HepG2 (cell line): ENCODE measurements around the gene CDH12. TPM values are rescaled to one million over a fixed set of nuclear protein-coding genes. Genes with fewer than 3 reads are reported as not detected.

ENCODE experiments used
- ATAC-seq: fragments of 200-7000 bp; cut with Tn5 transposase; 3 replicates; pipeline ENCODE4 v1.9.1; 2020; ENCODE audit warnings: mild to moderate bottlenecking, moderate library complexity
- BruUV-seq: library from RNA; stranded (reverse); fragments of 400-500 nt; replicated peaks from 2 replicates; lab custom pipeline; 2021; lab: Mats Ljungman, UMichigan
- CTCF ChIA-PET: fragments of 300-600 bp; formaldehyde crosslinking; extraction: SDS; loops from one replicate; lab custom pipeline; 2021; ENCODE audit warnings: low total read pairs, inconsistent platforms, low intra/inter-chr PET ratio; lab: Yijun Ruan, JAX
- POLR2A ChIA-PET: fragments of 350-600 bp; sonication (Branson Sonifier 250); formaldehyde crosslinking; loops from one replicate; lab custom pipeline; 2020; ENCODE audit warnings: antibody characterized with exemption, inconsistent platforms; lab: Yijun Ruan, JAX
- DNase-seq: peaks from one replicate; pipeline ENCODE4 v3.0.0-alpha.2; 2015; ENCODE audit warnings: low spot score
- FAIRE-seq: peaks from 3 replicates; lab custom pipeline; 2011; peaks lifted over from hg19 to GRCh38; lab: Jason Lieb, UNC
- H2AFZ ChIP-seq: one replicate; pipeline ENCODE4 v1.6.1; 2011; ENCODE audit warnings: low read length, inconsistent platforms
- H3K27ac ChIP-seq: fragments of 300-600 bp; 3 replicates; pipeline ENCODE4 v1.8.0; 2011; ENCODE audit warnings: mixed run types, mild to moderate bottlenecking, mixed read lengths, low read length, inconsistent platforms; ENCODE audit not compliant: insufficient read depth; ENCODE audit errors: extremely low read length
- H3K27me3 ChIP-seq, 2 experiments: fragments of 200-600 bp in 1 of 2; 2 replicates in 1 of 2; 3 replicates in 1 of 2; pipeline versions ENCODE4 v1.6.0 to v1.8.0; 2011; ENCODE audit warnings: low read length in 2 of 2, mild to moderate bottlenecking in 2 of 2, moderate library complexity in 2 of 2, inconsistent platforms in 1 of 2; ENCODE audit not compliant: insufficient read depth in 2 of 2, control insufficient read depth in 1 of 2
- H3K36me3 ChIP-seq, 2 experiments: fragments of 200-600 bp in 1 of 2; replicated peaks in 1 of 2; 2 replicates in 1 of 2; 3 replicates in 1 of 2; pipeline versions ENCODE4 v1.5.1 to v1.8.0; 2011; ENCODE audit warnings: low read length in 2 of 2, inconsistent platforms in 1 of 2; ENCODE audit not compliant: insufficient read depth in 2 of 2, control insufficient read depth in 1 of 2
- H3K4me1 ChIP-seq: 2 replicates; pipeline ENCODE4 v1.5.1; 2012; ENCODE audit warnings: low read length, inconsistent platforms; ENCODE audit not compliant: insufficient read depth
- H3K4me2 ChIP-seq: 2 replicates; pipeline ENCODE4 v1.6.0; 2011; ENCODE audit warnings: low read depth, low read length, inconsistent platforms
- H3K4me3 ChIP-seq, 3 experiments: fragments of 200-600 bp in 1 of 3; sonication (generic), shearing (Covaris generic) in 1 of 3; replicated peaks in 1 of 3; 2 replicates each; pipeline ENCODE4 v1.5.1; 2011 to 2016; ENCODE audit warnings: low read length in 3 of 3, inconsistent platforms in 2 of 3, low read depth in 2 of 3, mild to moderate bottlenecking in 2 of 3, control low read depth in 1 of 3, mixed read lengths in 1 of 3; ENCODE audit not compliant: insufficient read depth in 1 of 3
- H3K79me2 ChIP-seq: one replicate; pipeline ENCODE4 v1.6.1; 2011; ENCODE audit warnings: low read length, inconsistent platforms; ENCODE audit not compliant: insufficient read depth
- H3K9ac ChIP-seq: 2 replicates; pipeline ENCODE4 v1.6.0; 2011; ENCODE audit warnings: mild to moderate bottlenecking, low read depth, low read length, inconsistent platforms; ENCODE audit not compliant: insufficient read depth
- H3K9me3 ChIP-seq: 2 replicates; pipeline ENCODE4 v1.5.1; 2012; ENCODE audit warnings: mild to moderate bottlenecking, low read length
- H4K20me1 ChIP-seq: 2 replicates; pipeline ENCODE4 v1.6.0; 2011; ENCODE audit warnings: inconsistent platforms, mild to moderate bottlenecking, low read length, moderate library complexity; ENCODE audit not compliant: insufficient read depth
- ATM ChIP-seq: fragments of 450-650 bp; IDR thresholded peaks from 2 replicates; pipeline ENCODE4 v1.7.1; 2017; ENCODE audit warnings: mild to moderate bottlenecking, borderline replicate concordance
- HDAC2 ChIP-seq: sonication (generic); formaldehyde crosslinking; IDR thresholded peaks from 2 replicates; pipeline ENCODE4 v1.4.0; 2020; ENCODE audit warnings: missing genetic modification reagents
- IKZF4 ChIP-seq: sonication (generic); formaldehyde crosslinking; IDR thresholded peaks from 2 replicates; pipeline ENCODE4 v1.5.1; 2020; ENCODE audit warnings: borderline replicate concordance, mild to moderate bottlenecking, low read depth, missing genetic modification reagents; ENCODE audit errors: not compliant biosample characterization
- MAFF ChIP-seq: IDR thresholded peaks from 2 replicates; pipeline ENCODE4 v1.6.1; 2011; ENCODE audit warnings: low read depth, low read length, improper control_type of control experiment
- MAFK ChIP-seq, 2 experiments: IDR thresholded peaks in 1 of 2; conservative IDR thresholded peaks in 1 of 2; 2 replicates each; pipeline ENCODE4 v1.6.1; 2011; ENCODE audit warnings: improper control_type of control experiment in 2 of 2, low read length in 2 of 2
- NFE2L1 ChIP-seq: sonication (generic); formaldehyde crosslinking; IDR thresholded peaks from 2 replicates; pipeline ENCODE4 v1.4.0; 2020; ENCODE audit warnings: missing genetic modification reagents, mild to moderate bottlenecking, borderline replicate concordance
- PLRG1 ChIP-seq: fragments of 450-650 bp; conservative IDR thresholded peaks from 2 replicates; pipeline ENCODE4 v1.6.1; 2016
- TCF7 ChIP-seq: sonication (generic); IDR thresholded peaks from 2 replicates; pipeline ENCODE4 v1.6.1; 2016; ENCODE audit warnings: antibody characterized with exemption, low read depth
- ZNF441 ChIP-seq: sonication (generic); formaldehyde crosslinking; IDR thresholded peaks from 2 replicates; pipeline ENCODE4 v1.7.0; 2021; ENCODE audit warnings: missing genetic modification reagents, borderline replicate concordance
- WGBS: methylation state at CpG from one replicate; pipeline ENCODE4 v1.1.6; 2017; ENCODE audit warnings: low lambda C conversion rate; 5-methylcytosine and 5-hydroxymethylcytosine counted together
- in situ Hi-C: cut with HindIII; loops from 2 replicates; pipeline ENCODE4 v1.10.0; 2017; ENCODE audit warnings: low pct_unique_long_range_greater_than_20kb; ENCODE audit not compliant: extremely low pct_ligation_motif_present
- intact Hi-C: fragments of 100-400 bp; cut with micrococcal nuclease; formaldehyde crosslinking; loops from one replicate; pipeline ENCODE4 v1.10.0; 2022; ENCODE audit not compliant: unreplicated experiment
- polyA plus RNA-seq, 8 experiments: library from polyadenylated mRNA; depleted of rRNA in 3 of 8; stranded (reverse) in 7 of 8; unstranded in 1 of 8; fragments of >200 nt; fragmentation: Illumina TruSeq in 4 of 8; extraction: Trizol in 4 of 8; gene quantifications; 2 replicates each; pipeline versions ENCODE4 v1.2.1 to v1.2.3, GENCODE V29; 2011 to 2016; ENCODE audit warnings: low read depth in 4 of 8, missing spikeins in 1 of 8, mixed read lengths in 1 of 8; ENCODE audit not compliant: insufficient read depth in 1 of 8
- total RNA-seq, 5 experiments: library from RNA; depleted of rRNA; stranded (reverse); fragments of >200 nt; fragmentation: Illumina TruSeq; extraction: Trizol; gene quantifications; 2 replicates each; pipeline ENCODE4 v1.2.3, GENCODE V29; 2016; ENCODE audit warnings: low read depth in 1 of 5
- TF ChIP-seq, protein P1 (sequence below): sonication (generic); formaldehyde crosslinking; IDR thresholded peaks from 2 replicates; pipeline ENCODE4 v1.4.0; 2020; ENCODE audit warnings: missing genetic modification reagents; ENCODE audit errors: not compliant biosample characterization
- TF ChIP-seq, protein P2 (sequence below): IDR thresholded peaks from 2 replicates; pipeline ENCODE4 v1.6.1; 2016; ENCODE audit warnings: mild to moderate bottlenecking
- TF ChIP-seq, protein P3 (sequence below): IDR thresholded peaks from 2 replicates; pipeline ENCODE4 v1.6.1; 2018; ENCODE audit warnings: missing genetic modification reagents
- TF ChIP-seq, protein P4 (sequence below): sonication (generic); formaldehyde crosslinking; IDR thresholded peaks from 2 replicates; pipeline ENCODE4 v1.5.0; 2020; ENCODE audit warnings: mild to moderate bottlenecking, missing genetic modification reagents

CDH12 gene
- total and polyA plus RNA-seq, 2 of the 13 experiments (the other 11 are each of a cell fraction or from before 2014, with no cell fraction given), result not detected

DNA sequence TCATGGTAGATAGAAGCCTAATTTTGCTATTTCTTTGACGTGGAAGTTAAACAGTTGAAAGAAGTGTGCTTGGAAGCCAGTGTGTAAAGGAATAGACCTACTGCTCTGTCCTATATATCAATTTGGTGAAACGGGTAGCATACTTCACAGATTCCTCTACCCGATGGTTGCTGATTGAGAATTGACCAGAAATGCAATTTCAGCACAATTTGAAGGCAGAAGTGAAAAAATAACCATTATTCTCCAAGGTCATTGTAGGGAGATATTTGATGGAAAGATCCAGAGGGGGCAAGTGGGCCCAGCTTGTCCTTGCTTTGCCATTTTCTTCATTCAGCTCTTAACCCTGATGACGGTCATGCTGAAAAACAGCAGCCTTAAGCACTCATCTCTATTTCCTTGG, 15.3 kb downstream of the CDH12 start:
- no peak for TF ChIP-seq IKZF4 (CRISPR knock-in tag)
- TF ChIP-seq, protein P1, sequence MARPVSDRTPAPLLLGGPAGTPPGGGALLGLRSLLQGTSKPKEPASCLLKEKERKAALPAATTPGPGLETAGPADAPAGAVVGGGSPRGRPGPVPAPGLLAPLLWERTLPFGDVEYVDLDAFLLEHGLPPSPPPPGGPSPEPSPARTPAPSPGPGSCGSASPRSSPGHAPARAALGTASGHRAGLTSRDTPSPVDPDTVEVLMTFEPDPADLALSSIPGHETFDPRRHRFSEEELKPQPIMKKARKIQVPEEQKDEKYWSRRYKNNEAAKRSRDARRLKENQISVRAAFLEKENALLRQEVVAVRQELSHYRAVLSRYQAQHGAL (CRISPR knock-in tag), result no peak
- TF ChIP-seq NFE2L1 (CRISPR knock-in tag), result no peak
- no peak for TF ChIP-seq HDAC2 (CRISPR knock-in tag)
- TF ChIP-seq MAFF, result peak; percentile 62
- no peak for TF ChIP-seq ZNF441
- no peak for TF ChIP-seq PLRG1
- no peak for TF ChIP-seq ATM
- peak in 1 of 2 experiments; percentile 76; a peak in 3 of 4 replicates for TF ChIP-seq MAFK (conservative IDR thresholded peaks at IDR 0.05 in 1 of 2, IDR thresholded peaks at IDR 0.05 in 1 of 2; ENCODE audit: low read length in 2 of 2)
- TF ChIP-seq, protein P2, sequence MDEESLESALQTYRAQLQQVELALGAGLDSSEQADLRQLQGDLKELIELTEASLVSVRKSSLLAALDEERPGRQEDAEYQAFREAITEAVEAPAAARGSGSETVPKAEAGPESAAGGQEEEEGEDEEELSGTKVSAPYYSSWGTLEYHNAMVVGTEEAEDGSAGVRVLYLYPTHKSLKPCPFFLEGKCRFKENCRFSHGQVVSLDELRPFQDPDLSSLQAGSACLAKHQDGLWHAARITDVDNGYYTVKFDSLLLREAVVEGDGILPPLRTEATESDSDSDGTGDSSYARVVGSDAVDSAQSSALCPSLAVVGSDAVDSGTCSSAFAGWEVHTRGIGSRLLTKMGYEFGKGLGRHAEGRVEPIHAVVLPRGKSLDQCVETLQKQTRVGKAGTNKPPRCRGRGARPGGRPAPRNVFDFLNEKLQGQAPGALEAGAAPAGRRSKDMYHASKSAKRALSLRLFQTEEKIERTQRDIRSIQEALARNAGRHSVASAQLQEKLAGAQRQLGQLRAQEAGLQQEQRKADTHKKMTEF, result no peak
- TF ChIP-seq TCF7, result no peak
- TF ChIP-seq, protein P3, sequence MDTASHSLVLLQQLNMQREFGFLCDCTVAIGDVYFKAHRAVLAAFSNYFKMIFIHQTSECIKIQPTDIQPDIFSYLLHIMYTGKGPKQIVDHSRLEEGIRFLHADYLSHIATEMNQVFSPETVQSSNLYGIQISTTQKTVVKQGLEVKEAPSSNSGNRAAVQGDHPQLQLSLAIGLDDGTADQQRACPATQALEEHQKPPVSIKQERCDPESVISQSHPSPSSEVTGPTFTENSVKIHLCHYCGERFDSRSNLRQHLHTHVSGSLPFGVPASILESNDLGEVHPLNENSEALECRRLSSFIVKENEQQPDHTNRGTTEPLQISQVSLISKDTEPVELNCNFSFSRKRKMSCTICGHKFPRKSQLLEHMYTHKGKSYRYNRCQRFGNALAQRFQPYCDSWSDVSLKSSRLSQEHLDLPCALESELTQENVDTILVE (CRISPR knock-in tag), result no peak
- TF ChIP-seq, protein P4, sequence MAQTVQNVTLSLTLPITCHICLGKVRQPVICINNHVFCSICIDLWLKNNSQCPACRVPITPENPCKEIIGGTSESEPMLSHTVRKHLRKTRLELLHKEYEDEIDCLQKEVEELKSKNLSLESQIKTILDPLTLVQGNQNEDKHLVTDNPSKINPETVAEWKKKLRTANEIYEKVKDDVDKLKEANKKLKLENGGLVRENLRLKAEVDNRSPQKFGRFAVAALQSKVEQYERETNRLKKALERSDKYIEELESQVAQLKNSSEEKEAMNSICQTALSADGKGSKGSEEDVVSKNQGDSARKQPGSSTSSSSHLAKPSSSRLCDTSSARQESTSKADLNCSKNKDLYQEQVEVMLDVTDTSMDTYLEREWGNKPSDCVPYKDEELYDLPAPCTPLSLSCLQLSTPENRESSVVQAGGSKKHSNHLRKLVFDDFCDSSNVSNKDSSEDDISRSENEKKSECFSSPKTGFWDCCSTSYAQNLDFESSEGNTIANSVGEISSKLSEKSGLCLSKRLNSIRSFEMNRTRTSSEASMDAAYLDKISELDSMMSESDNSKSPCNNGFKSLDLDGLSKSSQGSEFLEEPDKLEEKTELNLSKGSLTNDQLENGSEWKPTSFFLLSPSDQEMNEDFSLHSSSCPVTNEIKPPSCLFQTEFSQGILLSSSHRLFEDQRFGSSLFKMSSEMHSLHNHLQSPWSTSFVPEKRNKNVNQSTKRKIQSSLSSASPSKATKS, result no peak
- TF ChIP-seq, all 625 proteins: peak for 2
- FAIRE-seq (no peak), DNase-seq (no peak), ATAC-seq (no peak)
- 0% methylated on average over 4 of the region's 4 CpGs for WGBS
- Histone ChIP-seq H3K4me3 (no peak overlapping the region), H3K79me2 (no peaks in the 10 kb centered on the region), H3K9me3 (no peaks in the 10 kb centered on the region), H3K27ac (no peak overlapping the region), H3K9ac (no peak overlapping the region), H4K20me1 (no peaks in the 10 kb centered on the region), H3K36me3 (no peaks in the 10 kb centered on the region), H3K27me3 (no peaks in the 10 kb centered on the region), H3K4me1 (no peaks in the 10 kb centered on the region), H2AFZ (no peak overlapping the region), H3K4me2 (no peak overlapping the region)
- BruUV-seq, result no TSS peak
- in situ Hi-C loops (no loop called here), intact Hi-C loops (no loop called here)
- ChIA-PET POLR2A (no interaction called here), CTCF (no interaction called here)
